Measurements from ENCODE around the gene CCT5.

CCT5 gene

GRCh38 chr5:10283927-10284635, 34.0 kb downstream of the CCT5 start (continued):
- TF ChIP-seq ARNTL (CRISPR knock-in tag; IDR thresholded peaks at IDR 0.05; ENCODE audit: borderline replicate concordance, low read depth) (no peak), GLIS3 (CRISPR knock-in tag; IDR thresholded peaks at IDR 0.05) (no peak), ZNF8 (CRISPR knock-in tag; IDR thresholded peaks at IDR 0.05) (no peak), BACH2 (CRISPR knock-in tag; IDR thresholded peaks at IDR 0.05; ENCODE audit: borderline replicate concordance) (no peak), ZC3H10 (CRISPR knock-in tag; IDR thresholded peaks at IDR 0.05) (no peak)
- TF ChIP-seq, protein P1, sequence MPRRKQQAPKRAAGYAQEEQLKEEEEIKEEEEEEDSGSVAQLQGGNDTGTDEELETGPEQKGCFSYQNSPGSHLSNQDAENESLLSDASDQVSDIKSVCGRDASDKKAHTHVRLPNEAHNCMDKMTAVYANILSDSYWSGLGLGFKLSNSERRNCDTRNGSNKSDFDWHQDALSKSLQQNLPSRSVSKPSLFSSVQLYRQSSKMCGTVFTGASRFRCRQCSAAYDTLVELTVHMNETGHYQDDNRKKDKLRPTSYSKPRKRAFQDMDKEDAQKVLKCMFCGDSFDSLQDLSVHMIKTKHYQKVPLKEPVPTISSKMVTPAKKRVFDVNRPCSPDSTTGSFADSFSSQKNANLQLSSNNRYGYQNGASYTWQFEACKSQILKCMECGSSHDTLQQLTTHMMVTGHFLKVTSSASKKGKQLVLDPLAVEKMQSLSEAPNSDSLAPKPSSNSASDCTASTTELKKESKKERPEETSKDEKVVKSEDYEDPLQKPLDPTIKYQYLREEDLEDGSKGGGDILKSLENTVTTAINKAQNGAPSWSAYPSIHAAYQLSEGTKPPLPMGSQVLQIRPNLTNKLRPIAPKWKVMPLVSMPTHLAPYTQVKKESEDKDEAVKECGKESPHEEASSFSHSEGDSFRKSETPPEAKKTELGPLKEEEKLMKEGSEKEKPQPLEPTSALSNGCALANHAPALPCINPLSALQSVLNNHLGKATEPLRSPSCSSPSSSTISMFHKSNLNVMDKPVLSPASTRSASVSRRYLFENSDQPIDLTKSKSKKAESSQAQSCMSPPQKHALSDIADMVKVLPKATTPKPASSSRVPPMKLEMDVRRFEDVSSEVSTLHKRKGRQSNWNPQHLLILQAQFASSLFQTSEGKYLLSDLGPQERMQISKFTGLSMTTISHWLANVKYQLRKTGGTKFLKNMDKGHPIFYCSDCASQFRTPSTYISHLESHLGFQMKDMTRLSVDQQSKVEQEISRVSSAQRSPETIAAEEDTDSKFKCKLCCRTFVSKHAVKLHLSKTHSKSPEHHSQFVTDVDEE (CRISPR knock-in tag; IDR thresholded peaks at IDR 0.05) = no peak

DNA sequence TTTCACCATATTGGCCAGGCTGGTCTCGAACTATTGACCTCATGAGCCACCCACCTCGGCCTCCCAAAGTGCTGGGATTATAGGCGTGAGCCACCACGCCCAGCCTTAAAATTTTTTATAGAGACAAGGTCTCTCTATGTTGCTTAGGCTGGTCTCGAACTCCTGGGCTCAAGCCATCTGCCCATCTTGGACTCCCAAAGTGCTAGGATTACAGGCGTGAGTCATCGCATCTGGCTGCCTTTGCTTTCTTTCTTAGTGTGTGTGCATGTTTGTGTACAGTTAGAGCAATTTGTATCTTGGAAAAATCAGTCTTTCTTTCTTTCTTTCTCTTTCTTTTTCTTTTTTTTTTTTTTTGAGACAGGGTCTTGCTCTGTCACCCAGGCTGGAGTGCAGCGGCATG, 35.3 kb downstream of the CCT5 start:
- ATAC-seq = peak; percentile 34; the same call in 1 of the 3 replicates

- no peak for TF ChIP-seq POU6F1 (CRISPR knock-in tag; IDR thresholded peaks at IDR 0.05; ENCODE audit: borderline replicate concordance, low read depth)
- TF ChIP-seq, protein P2, sequence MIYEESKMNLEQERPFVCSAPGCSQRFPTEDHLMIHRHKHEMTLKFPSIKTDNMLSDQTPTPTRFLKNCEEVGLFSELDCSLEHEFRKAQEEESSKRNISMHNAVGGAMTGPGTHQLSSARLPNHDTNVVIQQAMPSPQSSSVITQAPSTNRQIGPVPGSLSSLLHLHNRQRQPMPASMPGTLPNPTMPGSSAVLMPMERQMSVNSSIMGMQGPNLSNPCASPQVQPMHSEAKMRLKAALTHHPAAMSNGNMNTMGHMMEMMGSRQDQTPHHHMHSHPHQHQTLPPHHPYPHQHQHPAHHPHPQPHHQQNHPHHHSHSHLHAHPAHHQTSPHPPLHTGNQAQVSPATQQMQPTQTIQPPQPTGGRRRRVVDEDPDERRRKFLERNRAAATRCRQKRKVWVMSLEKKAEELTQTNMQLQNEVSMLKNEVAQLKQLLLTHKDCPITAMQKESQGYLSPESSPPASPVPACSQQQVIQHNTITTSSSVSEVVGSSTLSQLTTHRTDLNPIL (CRISPR knock-in tag; IDR thresholded peaks at IDR 0.05; ENCODE audit: low read depth) = no peak
- no peak for TF ChIP-seq ZNF70 (CRISPR knock-in tag; IDR thresholded peaks at IDR 0.05)
- no peak for TF ChIP-seq PATZ1 (CRISPR knock-in tag; IDR thresholded peaks at IDR 0.05; ENCODE audit: borderline replicate concordance)
- no peak for TF ChIP-seq ESRRG (CRISPR knock-in tag; IDR thresholded peaks at IDR 0.05)
- no peak for TF ChIP-seq RARB (CRISPR knock-in tag; IDR thresholded peaks at IDR 0.05)
- no peak for TF ChIP-seq ZNF565 (CRISPR knock-in tag; conservative IDR thresholded peaks at IDR 0.05; ENCODE audit: low read depth)
- no peak for TF ChIP-seq ZFP3 (CRISPR knock-in tag; IDR thresholded peaks at IDR 0.05)
- ATAC-seq = no peak
These were observed 36.2 kb downstream of the CCT5 start for GRCh38 chr5:10286162-10286861.

DNA sequence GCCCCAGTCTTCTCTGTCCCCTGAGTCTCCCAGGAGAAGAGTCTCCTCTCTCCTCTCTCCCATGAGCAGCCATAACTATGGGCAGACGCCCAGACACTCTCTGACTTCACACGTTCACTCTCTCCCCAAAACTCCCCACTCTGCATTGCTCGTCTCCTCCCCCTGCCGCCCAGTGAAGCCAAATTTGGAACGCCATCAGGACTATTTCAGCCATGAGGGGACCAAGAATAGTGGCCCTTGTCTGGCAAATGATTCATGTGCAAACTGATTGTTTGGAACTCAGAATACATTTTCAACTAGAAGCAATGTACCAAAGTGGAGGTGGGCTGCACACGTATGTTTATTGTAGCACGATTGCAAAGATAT, 36.8 kb downstream of the CCT5 start:
- ATAC-seq = no peak
- no peak for TF ChIP-seq ESRRG (CRISPR knock-in tag; IDR thresholded peaks at IDR 0.05)
- TF ChIP-seq ARNTL (CRISPR knock-in tag; IDR thresholded peaks at IDR 0.05; ENCODE audit: borderline replicate concordance, low read depth) = no peak
- no peak for TF ChIP-seq ZNF70 (CRISPR knock-in tag; IDR thresholded peaks at IDR 0.05)
- TF ChIP-seq GLIS3 (CRISPR knock-in tag; IDR thresholded peaks at IDR 0.05) = no peak
- no peak for TF ChIP-seq ISL1 (CRISPR knock-in tag; IDR thresholded peaks at IDR 0.05)
- no peak for TF ChIP-seq BACH2 (CRISPR knock-in tag; IDR thresholded peaks at IDR 0.05; ENCODE audit: borderline replicate concordance)
- TF ChIP-seq, protein P3, sequence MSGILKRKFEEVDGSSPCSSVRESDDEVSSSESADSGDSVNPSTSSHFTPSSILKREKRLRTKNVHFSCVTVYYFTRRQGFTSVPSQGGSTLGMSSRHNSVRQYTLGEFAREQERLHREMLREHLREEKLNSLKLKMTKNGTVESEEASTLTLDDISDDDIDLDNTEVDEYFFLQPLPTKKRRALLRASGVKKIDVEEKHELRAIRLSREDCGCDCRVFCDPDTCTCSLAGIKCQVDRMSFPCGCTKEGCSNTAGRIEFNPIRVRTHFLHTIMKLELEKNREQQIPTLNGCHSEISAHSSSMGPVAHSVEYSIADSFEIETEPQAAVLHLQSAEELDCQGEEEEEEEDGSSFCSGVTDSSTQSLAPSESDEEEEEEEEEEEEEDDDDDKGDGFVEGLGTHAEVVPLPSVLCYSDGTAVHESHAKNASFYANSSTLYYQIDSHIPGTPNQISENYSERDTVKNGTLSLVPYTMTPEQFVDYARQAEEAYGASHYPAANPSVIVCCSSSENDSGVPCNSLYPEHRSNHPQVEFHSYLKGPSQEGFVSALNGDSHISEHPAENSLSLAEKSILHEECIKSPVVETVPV (CRISPR knock-in tag; IDR thresholded peaks at IDR 0.05) = no peak
- TF ChIP-seq SNAI2 (CRISPR knock-in tag; IDR thresholded peaks at IDR 0.05) = no peak
- no peak for TF ChIP-seq POU6F1 (CRISPR knock-in tag; IDR thresholded peaks at IDR 0.05; ENCODE audit: borderline replicate concordance, low read depth)
- TF ChIP-seq, protein P1 (CRISPR knock-in tag; IDR thresholded peaks at IDR 0.05) = no peak
- TF ChIP-seq ZFP3 (CRISPR knock-in tag; IDR thresholded peaks at IDR 0.05) = no peak
- TF ChIP-seq ZNF8 (CRISPR knock-in tag; IDR thresholded peaks at IDR 0.05) = no peak
- no peak for TF ChIP-seq RARB (CRISPR knock-in tag; IDR thresholded peaks at IDR 0.05)
- TF ChIP-seq ZFP30 (CRISPR knock-in tag; IDR thresholded peaks at IDR 0.05) = no peak
- TF ChIP-seq PPARA (CRISPR knock-in tag; IDR thresholded peaks at IDR 0.05; ENCODE audit: borderline replicate concordance) = no peak

Measured in SK-N-SH treated with all-trans-retinoic acid at 6 μM for 48 hours (cell line).